GM19467 (cell line): ENCODE measurements around the gene LTBP1.

ENCODE experiments used
- ATAC-seq: cut with Tn5 transposase; IDR thresholded peaks from one replicate; pipeline ENCODE4 v1.9.1; 2021; ENCODE audit warnings: mild to moderate bottlenecking, moderate library complexity; ENCODE audit not compliant: unreplicated experiment

LTBP1 gene

DNA sequence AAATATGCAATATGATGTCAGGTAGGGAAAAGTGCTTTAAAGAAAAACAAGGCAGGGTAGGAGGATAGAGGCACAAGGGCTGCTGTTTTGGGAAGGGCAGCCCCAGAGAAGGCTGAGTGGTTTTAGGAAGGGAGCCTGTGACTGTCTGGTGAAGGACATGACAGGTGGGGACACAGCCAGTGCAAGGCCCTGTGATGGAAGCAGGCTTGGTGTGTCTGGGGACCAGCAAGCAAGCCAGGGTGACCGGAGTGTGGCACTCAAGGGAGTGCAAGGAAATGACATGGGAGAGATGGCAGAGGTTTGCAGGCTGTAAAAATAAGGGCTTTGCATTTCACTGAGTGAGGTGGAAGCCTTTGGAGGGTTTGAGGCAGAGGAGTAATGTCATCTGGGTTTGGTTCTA is 62.0 kb downstream of the LTBP1 start:
- ATAC-seq = no peak

DNA sequence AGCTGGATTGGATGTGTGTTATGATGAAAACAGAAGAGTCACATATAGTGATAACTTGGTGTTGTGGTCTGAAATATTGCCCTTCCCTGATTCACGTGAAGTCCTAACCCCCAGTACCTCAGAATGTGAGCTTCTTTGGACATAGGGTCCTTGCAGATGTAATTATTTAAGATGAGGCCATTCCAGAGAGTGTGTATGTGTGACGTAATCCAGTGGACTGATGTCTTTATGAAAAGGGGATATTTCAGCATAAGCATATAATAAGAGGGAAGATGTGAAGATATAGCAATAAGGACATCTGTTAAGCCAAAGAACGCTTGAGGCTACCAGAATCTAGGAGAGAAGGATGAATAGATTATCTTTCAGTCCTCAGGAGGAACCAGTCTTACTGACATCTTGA is 62.5 kb downstream of the LTBP1 start:
- ATAC-seq = no peak

DNA sequence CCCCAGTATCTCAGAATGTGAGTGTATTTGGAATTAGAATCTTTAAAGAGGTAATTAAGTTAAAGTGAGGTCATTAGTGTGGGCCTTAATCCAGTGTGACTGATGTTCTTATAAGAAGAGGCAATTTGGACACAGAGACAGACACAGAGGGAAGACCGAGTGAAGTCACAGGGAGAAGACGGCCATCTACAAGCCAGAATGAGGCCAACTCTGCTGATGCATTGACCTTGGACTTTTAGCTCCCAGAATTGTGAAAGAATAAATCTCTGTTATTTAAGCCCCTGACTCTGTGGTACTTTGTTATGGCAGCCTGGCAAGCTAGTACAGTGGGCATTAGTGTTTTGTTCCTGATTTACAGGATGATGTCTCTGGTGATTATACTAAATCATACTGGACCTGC is 64.6 kb downstream of the LTBP1 start:
- ATAC-seq = no peak

GRCh38 chr2:33011941-33012340 is 65.2 kb downstream of the LTBP1 start:
- ATAC-seq = no peak

DNA sequence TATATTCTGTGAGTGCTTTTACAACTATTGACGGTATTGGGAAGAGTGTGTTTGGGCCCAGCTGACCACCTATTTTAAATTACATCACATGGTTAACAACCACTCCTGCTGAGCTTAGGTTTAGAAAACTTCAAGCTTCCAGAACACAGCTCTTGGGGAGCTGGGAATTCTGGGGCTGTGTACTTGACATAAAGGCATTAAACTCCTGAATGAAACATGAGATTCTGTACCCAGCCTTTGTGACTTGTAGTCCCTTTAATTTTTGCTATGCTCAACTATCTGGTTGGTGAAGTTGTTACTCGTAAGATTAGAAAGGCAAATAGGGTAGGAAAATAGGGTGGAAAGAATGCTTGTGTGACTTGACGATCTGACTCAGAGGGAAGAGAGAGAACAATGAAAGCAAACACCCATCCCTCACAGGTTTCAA is 66.9 kb downstream of the LTBP1 start:
- no peak for ATAC-seq

- ATAC-seq = no peak
These were observed 67.5 kb downstream of the LTBP1 start for GRCh38 chr2:33014268-33014667.

DNA sequence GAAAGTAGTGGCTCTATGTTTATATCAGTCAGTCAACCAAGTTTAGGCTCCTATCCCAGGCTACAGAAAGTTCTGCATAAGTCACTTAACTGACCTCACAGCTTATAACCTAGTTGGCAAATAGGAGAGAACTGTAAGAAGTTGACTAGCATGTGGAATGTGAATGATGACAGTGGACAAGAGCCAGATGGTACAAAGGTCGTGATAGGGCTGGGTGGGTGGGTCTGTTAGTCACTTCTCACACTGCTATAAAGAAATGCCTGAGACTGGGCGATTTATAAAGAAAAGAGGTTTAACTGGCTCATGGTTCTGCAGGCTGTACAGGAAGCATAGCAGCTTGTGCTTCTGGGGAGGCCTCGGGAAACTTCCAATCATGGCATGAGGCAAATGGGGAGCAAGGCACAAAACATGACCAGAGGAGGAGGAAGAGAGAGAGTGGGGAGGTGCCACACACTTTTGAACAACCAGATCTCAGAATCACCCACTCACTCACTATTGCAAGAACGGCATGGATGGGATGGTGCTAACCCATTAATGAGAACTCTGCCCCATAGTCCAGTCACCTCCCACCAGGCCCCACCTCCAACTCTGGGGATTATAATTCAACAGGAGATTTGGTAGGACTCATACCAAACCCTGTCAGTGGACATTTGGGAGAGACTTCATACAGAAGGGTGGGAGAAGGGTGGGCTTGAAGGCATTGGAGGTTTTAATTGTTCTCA is 68.8 kb downstream of the LTBP1 start:
- ATAC-seq = no peak

- ATAC-seq = no peak
These were observed 71.5 kb downstream of the LTBP1 start for GRCh38 chr2:33018271-33018670.

GRCh38 chr2:33019796-33020195 is 73.0 kb downstream of the LTBP1 start:
- ATAC-seq = no peak

DNA sequence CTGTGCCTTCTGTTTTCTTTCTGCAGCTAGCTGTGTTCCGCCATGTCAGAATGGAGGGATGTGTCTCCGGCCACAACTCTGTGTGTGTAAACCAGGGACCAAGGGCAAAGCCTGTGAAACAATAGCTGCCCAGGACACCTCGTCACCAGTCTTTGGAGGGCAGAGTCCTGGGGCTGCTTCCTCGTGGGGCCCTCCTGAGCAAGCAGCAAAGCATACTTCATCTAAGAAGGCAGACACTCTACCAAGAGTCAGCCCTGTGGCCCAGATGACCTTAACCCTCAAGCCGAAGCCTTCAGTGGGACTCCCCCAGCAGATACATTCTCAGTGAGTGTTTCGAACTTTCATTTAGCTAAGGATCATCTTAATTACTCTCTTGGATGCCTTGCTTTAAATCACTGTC is 74.1 kb downstream of the LTBP1 start:
- no peak for ATAC-seq

DNA sequence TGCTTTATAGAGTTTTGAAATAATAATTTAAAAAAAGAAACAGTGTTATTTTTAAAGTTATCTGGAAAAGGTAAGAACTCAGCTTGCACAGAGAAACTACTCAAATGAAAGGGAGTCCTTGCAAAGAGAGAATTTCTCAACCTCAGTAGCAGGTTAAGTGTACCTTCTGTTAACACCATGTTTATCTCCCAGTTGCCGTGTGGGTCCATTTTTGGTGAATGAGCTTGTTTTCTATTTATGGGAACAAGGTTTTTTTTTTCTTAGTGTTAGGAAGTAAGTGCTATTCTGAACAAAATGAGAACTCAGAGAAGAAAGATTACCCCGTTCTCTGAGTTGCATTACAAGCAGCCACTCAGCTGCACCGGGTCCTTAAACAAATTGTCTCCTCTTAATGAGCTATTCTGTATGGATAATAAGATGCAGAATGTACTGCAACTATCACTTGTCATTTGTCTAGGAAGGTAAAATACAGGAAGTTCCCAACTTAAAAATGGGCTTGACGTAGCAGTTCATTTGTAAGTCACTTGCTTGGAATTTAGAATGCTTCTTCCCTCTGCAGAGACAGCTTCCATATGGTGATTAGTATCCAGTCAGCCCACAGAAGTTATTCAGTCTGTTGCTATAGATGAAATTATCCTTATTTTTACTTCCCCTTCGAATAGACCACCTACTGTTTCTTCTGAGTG is 74.9 kb downstream of the LTBP1 start:
- no peak for ATAC-seq

GRCh38 chr2:33022395-33022985 is 75.7 kb downstream of the LTBP1 start:
- no peak for ATAC-seq

DNA sequence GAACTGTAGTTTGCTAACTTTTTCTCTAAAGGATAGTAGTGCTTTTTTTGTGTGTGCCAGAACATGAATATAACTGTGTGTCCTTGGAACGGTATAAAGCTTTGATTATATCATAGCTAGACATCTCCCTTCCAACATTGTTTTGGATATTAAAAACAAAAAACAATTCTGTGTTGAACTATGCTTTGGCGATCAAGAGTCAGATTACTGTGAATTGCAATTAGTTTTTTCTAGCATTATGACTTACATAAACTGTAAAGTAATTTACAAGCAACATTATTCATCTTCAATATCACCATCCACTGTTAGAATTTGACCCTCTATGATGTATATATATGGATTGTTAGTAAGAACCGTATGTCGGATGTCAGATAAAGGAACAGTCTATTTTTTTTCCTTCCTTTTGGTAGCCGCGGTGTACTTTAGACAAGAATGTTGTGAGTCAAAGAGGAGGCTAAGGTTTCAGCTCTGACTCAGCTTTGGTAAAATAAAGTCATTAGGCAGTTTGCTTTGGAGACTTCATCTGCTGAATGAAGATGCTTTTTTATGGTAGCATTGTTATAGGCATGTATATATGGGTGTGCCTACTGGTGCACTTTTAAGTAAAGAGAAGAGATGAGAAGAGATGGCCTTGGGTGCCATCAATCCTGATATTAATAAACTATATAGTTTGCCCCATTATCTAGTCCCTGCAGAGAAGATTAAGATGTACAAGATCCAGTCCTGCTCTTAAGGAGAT is 76.4 kb downstream of the LTBP1 start:
- ATAC-seq = no peak

GRCh38 chr2:33023728-33024500 is 77.2 kb downstream of the LTBP1 start:
- no peak for ATAC-seq

- ATAC-seq = no peak
These were observed 78.0 kb downstream of the LTBP1 start for GRCh38 chr2:33024758-33025157.

GRCh38 chr2:33029459-33029858 is 82.7 kb downstream of the LTBP1 start:
- ATAC-seq = no peak

DNA sequence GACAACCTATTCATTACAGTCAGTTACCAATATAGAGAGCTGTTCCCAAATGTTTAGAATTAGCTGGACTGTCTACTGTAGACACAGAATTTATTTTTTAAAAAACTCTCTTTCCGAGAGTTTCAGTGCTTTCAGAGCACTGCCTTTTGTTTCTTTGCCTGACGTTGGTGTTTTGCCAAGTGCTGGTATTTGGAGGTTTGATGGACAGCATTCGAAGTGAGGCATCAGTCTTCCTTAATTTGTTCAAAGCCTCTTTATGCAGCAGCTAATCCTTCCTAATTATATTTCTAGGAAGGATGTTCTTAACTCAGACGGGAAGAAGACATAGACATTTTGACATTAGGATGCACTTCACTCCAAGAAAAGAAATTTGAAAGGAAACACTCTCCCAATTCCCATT is 83.2 kb downstream of the LTBP1 start:
- no peak for ATAC-seq

GRCh38 chr2:33030326-33030725 is 83.6 kb downstream of the LTBP1 start:
- no peak for ATAC-seq

GRCh38 chr2:33032245-33032644 is 85.5 kb downstream of the LTBP1 start:
- ATAC-seq = no peak

GRCh38 chr2:33033606-33034081 is 86.9 kb downstream of the LTBP1 start:
- no peak for ATAC-seq

GRCh38 chr2:33034784-33035183 is 88.0 kb downstream of the LTBP1 start:
- no peak for ATAC-seq
